ENCODE data around the gene DRD4. TPM values are rescaled to one million over a fixed set of nuclear protein-coding genes. Genes with fewer than 3 reads are reported as not detected.

The DRD4 gene
- polyA plus RNA-seq, 3 donors, result 0.13 TPM; not detected in 2

DNA sequence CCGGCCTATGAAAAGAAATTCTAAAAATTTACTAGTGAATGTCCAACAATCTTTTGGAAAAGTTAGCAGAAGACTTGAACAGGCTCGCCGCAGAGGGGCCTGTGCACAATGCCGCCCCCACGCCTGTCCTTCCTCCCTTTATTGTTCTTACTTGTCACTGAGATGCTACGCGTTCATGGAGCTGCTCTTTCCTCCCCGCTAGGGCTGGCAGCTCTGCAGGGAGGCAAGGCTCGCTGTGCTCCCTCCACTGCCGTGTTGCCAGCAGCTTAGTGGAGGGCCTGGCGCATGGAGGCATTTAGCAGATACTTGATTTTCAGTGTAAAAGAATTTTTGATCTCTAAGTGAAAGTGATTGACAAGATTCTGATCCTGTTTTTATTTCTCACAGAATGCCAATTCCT lies 46.1 kb upstream of the DRD4 start:
- no peak for DNase-seq
- H3K36me3 Mint-ChIP-seq, result peaks cover 82 to 94% of the 10 kb centered on the region in 2 donors
- no peak overlapping the region for H2AFZ ChIP-seq (ENCODE audit: insufficient read depth, low read depth, low read length, poor library complexity, severe bottlenecking)
- peaks cover 25% of the 10 kb centered on the region for H3K79me2 ChIP-seq (ENCODE audit: insufficient read depth, low read length)
- H4K20me1 ChIP-seq (ENCODE audit: insufficient read depth, low read length), result peaks cover 67% of the 10 kb centered on the region
- peaks cover 23 to 24% of the 10 kb centered on the region in 2 donors for H3K4me1 ChIP-seq (ENCODE audit: control insufficient read depth in 1 of 2, insufficient read depth in 2 of 2, low read length in 2 of 2)
- no peaks in the 10 kb centered on the region for H3K9me3 ChIP-seq (replicated peaks in 1 of 2; ENCODE audit: control insufficient read depth in 1 of 2, insufficient read depth in 1 of 2, low read length in 2 of 2)
- peak overlapping the region in 1 of 7 donors; percentile 8 for H3K27ac Mint-ChIP-seq
- no peak overlapping the region for H3K4me3 ChIP-seq (replicated peaks in 1 of 3; ENCODE audit: low read depth in 2 of 3, low read length in 3 of 3)
- no peaks in the 10 kb centered on the region for H3K27me3 ChIP-seq (ENCODE audit: control insufficient read depth in 2 of 2, insufficient read depth in 2 of 2, low read length in 2 of 2)
- H3K4me3 Mint-ChIP-seq, result no peak overlapping the region
- peaks cover 71 to 91% of the 10 kb centered on the region in 2 donors for H3K36me3 ChIP-seq (replicated peaks in 1 of 2; ENCODE audit: control insufficient read depth in 1 of 2, insufficient read depth in 2 of 2, low read length in 2 of 2)
- H3K9me3 Mint-ChIP-seq, result no peaks in the 10 kb centered on the region
- intact Hi-C loops (cut with micrococcal nuclease), result no loop called here
- H3K9ac ChIP-seq (ENCODE audit: insufficient read depth, low read length, poor library complexity, severe bottlenecking), result no peak overlapping the region
- no peak overlapping the region for H3K4me2 ChIP-seq (replicated peaks; ENCODE audit: extremely low read depth, low read length, poor library complexity, severe bottlenecking)
- WGBS (ENCODE audit: insufficient coverage), result 88% methylated on average over 7 of the region's 11 CpGs
- no peak overlapping the region for H3K27ac ChIP-seq (ENCODE audit: low read depth in 1 of 2, low read length in 2 of 2)
- H3K4me1 Mint-ChIP-seq, result peaks cover 25% of the 10 kb centered on the region
- peaks cover 0 to 2% (median 0%) of the 10 kb centered on the region in 3 donors for H3K27me3 Mint-ChIP-seq (ENCODE audit: low read depth in 3 of 3)
- TF ChIP-seq, protein P1, sequence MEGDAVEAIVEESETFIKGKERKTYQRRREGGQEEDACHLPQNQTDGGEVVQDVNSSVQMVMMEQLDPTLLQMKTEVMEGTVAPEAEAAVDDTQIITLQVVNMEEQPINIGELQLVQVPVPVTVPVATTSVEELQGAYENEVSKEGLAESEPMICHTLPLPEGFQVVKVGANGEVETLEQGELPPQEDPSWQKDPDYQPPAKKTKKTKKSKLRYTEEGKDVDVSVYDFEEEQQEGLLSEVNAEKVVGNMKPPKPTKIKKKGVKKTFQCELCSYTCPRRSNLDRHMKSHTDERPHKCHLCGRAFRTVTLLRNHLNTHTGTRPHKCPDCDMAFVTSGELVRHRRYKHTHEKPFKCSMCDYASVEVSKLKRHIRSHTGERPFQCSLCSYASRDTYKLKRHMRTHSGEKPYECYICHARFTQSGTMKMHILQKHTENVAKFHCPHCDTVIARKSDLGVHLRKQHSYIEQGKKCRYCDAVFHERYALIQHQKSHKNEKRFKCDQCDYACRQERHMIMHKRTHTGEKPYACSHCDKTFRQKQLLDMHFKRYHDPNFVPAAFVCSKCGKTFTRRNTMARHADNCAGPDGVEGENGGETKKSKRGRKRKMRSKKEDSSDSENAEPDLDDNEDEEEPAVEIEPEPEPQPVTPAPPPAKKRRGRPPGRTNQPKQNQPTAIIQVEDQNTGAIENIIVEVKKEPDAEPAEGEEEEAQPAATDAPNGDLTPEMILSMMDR (IDR thresholded peaks at IDR 0.05), result no peak

GRCh38 chr11:592501-592900 lies 44.6 kb upstream of the DRD4 start:
- Mint-ChIP-seq H3K27ac (no peak overlapping the region), H3K27me3 (ENCODE audit: low read depth in 3 of 3) (peaks cover 0 to 2% (median 0%) of the 10 kb centered on the region in 3 donors), H3K36me3 (peaks cover 82 to 94% of the 10 kb centered on the region in 2 donors), H3K9me3 (no peaks in the 10 kb centered on the region), H3K4me1 (peaks cover 13% of the 10 kb centered on the region), H3K4me3 (no peak overlapping the region)
- Histone ChIP-seq H3K79me2 (ENCODE audit: insufficient read depth, low read length) (peaks cover 22% of the 10 kb centered on the region), H3K9me3 (replicated peaks in 1 of 2; ENCODE audit: control insufficient read depth in 1 of 2, insufficient read depth in 1 of 2, low read length in 2 of 2) (no peaks in the 10 kb centered on the region), H3K4me1 (ENCODE audit: control insufficient read depth in 1 of 2, insufficient read depth in 2 of 2, low read length in 2 of 2) (peaks cover 12% of the 10 kb centered on the region in 2 donors), H3K27me3 (ENCODE audit: control insufficient read depth in 2 of 2, insufficient read depth in 2 of 2, low read length in 2 of 2) (no peaks in the 10 kb centered on the region), H3K4me2 (replicated peaks; ENCODE audit: extremely low read depth, low read length, poor library complexity, severe bottlenecking) (no peak overlapping the region), H4K20me1 (ENCODE audit: insufficient read depth, low read length) (peaks cover 65% of the 10 kb centered on the region), H3K36me3 (replicated peaks in 1 of 2; ENCODE audit: control insufficient read depth in 1 of 2, insufficient read depth in 2 of 2, low read length in 2 of 2) (peaks cover 73 to 90% of the 10 kb centered on the region in 2 donors), H3K4me3 (replicated peaks in 1 of 3; ENCODE audit: low read depth in 2 of 3, low read length in 3 of 3) (no peak overlapping the region), H2AFZ (ENCODE audit: insufficient read depth, low read depth, low read length, poor library complexity, severe bottlenecking) (no peak overlapping the region), H3K9ac (ENCODE audit: insufficient read depth, low read length, poor library complexity, severe bottlenecking) (no peak overlapping the region), H3K27ac (ENCODE audit: low read depth in 1 of 2, low read length in 2 of 2) (no peak overlapping the region)
- TF ChIP-seq, protein P1 (IDR thresholded peaks at IDR 0.05), result no peak
- intact Hi-C loops (cut with micrococcal nuclease), result no loop called here
- no peak for DNase-seq
- WGBS (ENCODE audit: insufficient coverage), result 98% methylated on average over 22 of the region's 22 CpGs
